Cardiac fibroblast (primary cell): ENCODE measurements around the gene GGN.

Experiments used
- DNase-seq, 2 donors: peaks; one replicate each; pipeline versions ENCODE4 v3.0.0 to v3.0.0-alpha.2; 2010; ENCODE audit warnings: low read depth in 2 of 2
- H3K4me3 ChIP-seq, 2 donors: replicated peaks in 1 of 2; 1 replicate in 1 of 2; 2 replicates in 1 of 2; pipeline ENCODE4 v1.5.1; 2011; ENCODE audit warnings: low read depth in 2 of 2, low read length in 2 of 2, mild to moderate bottlenecking in 2 of 2, moderate library complexity in 1 of 2
- CTCF ChIP-seq: IDR thresholded peaks from one replicate; pipeline ENCODE4 v1.5.1; 2011; ENCODE audit warnings: low read depth, mild to moderate bottlenecking, low read length, inconsistent platforms

The GGN gene

GRCh38 chr19:38391911-38392464, 4.2 kb upstream of the GGN start:
- no peak for DNase-seq
- TF ChIP-seq CTCF: no peak
- no peak overlapping the region for H3K4me3 ChIP-seq

- no peak for DNase-seq
- H3K4me3 ChIP-seq: peak overlapping the region in 1 of 2 donors; percentile 82
- TF ChIP-seq CTCF: no peak
Measured at GRCh38 chr19:38389957-38390924, 2.4 kb upstream of the GGN start.

GRCh38 chr19:38389101-38389925, 1.5 kb upstream of the GGN start:
- peak overlapping the region; percentile 73 to 82 for H3K4me3 ChIP-seq
- no peak for TF ChIP-seq CTCF
- DNase-seq: peak; percentile 81 to 84

GRCh38 chr19:38388349-38389100, 691 bp upstream of the GGN start, which contains the start of gene SPRED3:
SPRED3 (plus strand) TSS chr19:38388697; CDS start chr19:38390303, 1,606 bp downstream.
- H3K4me3 ChIP-seq: peak within 1 kb of the TSS; percentile 73 to 82
- peak in 1 of 2 donors; percentile 72 for DNase-seq
- no peak for TF ChIP-seq CTCF

- H3K4me3 ChIP-seq: peak overlapping the region; percentile 73 to 82
- no peak for TF ChIP-seq CTCF
- no peak for DNase-seq
Measured at GRCh38 chr19:38386971-38387549, 774 bp downstream of the GGN start.
